ENCODE measurements around the gene ASXL1.
"Not testable (repeated sequence)": the region's sequence is repeated elsewhere in the genome, so short reads cannot be mapped to it uniquely, and the experiment has no call there.

The ASXL1 gene

DNA sequence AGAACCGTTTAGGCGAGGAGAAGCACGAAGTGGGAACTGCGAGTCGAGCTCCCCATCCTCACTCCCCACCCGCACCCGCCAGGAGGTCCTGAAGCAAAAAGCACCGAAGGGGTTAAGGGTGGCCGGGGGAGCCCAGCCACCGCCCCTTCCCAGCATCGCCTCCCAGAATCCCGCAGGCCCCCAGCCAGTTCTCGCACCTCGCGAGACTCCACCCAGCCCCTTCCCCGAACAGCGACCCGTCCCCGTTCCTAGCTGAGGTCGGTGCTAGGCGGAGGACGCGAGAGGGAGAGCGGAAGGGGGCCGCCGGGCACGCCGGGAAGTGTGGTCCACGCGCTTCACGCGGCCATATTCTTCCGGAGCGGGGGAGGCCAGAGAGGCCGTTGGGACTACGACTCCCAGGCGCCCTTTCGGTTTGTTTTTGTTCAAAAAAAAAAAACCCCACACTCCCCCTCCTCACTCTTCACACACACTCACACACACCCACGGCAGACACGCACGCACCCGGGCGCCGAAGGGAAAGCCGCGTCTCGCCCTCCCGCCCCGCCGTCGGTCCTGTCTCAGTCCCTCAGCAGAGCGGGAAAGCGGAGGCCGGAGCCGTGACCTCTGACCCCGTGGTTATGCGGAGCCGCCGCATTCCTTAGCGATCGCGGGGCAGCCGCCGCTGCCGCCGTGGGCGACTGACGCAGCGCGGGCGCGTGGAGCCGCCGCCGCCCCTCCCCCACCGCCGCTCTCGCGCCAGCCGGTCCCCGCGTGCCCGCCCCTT is at the start of gene ASXL1:
Gene ASXL1 (plus strand): TSS at position 463 of the 763 bp plus-strand sequence. CDS start 445 bp downstream, outside the sequence.
- DNase-seq (ENCODE audit: low read depth in 3 of 3) = peak; percentile 92 to 96 (median 93)

DNA sequence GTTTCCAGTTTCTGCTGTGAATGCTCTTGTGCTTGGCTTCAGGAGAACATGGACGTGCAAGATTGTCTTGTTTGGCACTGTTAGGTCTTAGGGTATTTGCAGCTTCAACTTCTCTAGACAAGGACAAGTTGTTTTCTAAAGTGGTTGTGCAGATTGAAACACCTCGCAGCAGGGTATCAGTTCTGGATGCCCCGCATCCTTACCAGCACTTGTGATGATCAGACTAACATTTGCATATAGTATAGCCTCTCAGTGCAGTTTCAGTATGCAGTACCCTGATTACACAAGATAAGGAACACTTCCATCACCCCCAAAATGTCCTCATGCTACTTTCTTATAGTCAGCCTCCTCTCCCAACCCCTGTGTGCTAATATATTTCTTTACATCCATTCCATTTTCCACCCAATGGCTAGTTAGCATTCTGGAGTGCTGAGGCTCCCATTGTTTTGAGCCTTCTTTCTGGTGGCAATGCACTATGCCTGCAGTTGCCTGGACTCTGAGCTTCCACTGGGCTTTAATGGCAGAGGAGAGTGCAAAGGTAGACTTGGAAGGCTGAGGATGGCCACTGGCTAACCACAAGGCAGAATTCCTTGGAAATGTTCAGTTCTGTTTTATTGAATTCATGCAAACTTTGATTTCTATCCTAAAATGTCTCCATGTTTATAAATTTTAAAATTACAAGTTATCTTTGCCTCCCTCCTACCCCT is 45.3 kb upstream of the ASXL1 start:
- DNase-seq (ENCODE audit: low read depth in 3 of 3) = no peak

DNA sequence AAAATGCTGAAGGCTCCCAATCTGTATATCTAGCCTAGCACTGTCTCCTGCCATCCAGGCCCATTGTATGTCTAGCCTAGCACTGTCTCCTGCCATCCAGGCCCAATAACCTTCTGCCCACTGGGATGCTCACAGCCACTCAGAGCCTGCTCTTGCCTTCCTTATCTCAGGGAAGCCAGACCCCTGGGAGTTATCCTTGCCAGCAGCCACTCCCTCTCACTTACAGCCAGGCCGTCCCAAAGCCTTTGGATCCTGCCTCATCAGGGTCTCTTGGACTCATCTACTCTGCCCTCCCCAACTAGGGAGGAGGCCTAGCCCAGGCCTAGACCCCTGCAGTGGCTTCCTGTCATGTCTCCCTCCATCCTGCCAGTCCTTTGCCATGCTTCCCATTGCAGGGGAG is 43.4 kb upstream of the ASXL1 start:
- DNase-seq (ENCODE audit: low read depth in 3 of 3) = no peak

DNA sequence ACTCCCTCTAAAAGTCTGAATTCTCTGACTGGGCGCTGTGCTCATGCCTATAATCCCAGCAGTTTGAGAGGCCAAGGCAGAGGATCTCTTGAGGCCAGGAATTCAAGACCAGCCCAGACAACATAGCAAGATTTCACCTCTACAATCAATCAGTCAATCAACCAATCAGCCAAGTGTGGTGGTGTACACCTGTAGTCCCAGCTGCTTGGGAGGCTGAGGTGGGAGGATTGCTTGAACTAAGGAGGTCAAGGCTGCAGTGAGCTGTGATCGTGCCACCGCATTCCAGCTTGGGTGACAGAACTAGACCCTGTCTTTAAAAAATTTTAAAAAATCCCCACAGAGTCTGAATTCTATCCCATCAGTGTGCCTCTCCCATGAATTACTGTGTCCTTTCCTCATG is 42.7 kb upstream of the ASXL1 start:
- DNase-seq (ENCODE audit: low read depth in 3 of 3) = no peak

DNA sequence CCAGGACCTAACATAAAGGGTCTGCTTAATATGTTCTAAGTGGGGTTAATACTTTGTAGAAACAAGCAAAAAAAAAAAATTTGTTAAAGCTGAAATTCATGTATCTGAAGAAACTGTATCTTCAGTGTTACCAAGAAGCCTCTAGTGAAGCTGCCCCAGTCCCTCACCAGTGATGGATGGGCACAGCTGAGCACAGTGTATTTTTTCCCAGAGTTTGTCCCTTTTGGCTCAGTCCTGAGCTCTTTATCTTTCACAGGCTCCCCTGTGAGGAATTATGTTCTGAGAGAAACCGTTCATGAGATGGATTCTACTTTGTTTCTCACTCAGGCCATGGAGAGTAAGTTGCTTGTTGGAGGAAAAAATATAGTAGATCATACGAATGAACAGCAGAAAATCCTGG is 42.2 kb upstream of the ASXL1 start:
- no peak for DNase-seq (ENCODE audit: low read depth in 3 of 3)

GRCh38 chr20:32316667-32317066 is 41.5 kb upstream of the ASXL1 start:
- no peak for DNase-seq (ENCODE audit: low read depth in 3 of 3)

- no peak for DNase-seq (ENCODE audit: low read depth in 3 of 3)
Observed at GRCh38 chr20:32319100-32319499, 39.0 kb upstream of the ASXL1 start.

DNA sequence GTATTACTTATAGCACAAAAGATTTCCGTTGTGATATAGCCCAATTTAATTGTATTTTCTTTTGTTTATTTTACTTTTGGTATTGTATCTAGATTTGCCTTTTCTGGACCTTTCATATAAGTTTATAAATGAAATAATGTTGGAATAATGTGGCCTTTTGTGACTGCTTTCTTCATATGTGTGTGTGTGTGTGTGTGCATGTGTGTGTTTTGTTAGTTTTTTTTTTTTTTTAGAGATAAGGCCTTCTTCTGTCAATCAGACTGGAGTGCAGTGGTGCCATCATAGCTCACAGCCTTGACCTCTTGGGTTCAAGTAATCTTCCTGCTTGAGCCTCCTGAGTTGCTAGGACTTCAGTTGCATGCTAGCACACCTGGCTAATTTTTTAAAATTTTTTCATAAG is 37.8 kb upstream of the ASXL1 start:
- no peak for DNase-seq (ENCODE audit: low read depth in 3 of 3)

DNA sequence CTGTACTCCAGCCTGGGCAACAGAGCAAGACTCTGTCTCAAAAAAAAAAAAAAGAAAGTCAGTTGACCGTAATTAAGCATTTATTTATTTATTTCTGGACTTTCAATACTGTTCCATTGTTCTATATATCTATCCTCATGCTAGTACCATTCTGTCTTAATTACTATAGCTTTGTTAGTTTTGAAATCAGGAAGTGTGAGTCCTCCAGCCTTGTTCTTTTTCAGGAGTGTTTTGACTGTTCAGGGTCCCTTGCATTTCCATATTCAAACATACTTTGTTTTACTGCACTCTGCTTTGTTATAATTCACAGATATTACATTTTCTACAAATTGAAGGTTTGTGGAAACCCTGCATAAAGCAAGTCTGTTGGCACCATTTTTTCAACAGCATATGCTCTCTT is 36.7 kb upstream of the ASXL1 start:
- DNase-seq (ENCODE audit: low read depth in 3 of 3) = no peak

GRCh38 chr20:32322260-32322659 is 35.9 kb upstream of the ASXL1 start:
- DNase-seq (ENCODE audit: low read depth in 3 of 3) = not testable (repeated sequence)

DNA sequence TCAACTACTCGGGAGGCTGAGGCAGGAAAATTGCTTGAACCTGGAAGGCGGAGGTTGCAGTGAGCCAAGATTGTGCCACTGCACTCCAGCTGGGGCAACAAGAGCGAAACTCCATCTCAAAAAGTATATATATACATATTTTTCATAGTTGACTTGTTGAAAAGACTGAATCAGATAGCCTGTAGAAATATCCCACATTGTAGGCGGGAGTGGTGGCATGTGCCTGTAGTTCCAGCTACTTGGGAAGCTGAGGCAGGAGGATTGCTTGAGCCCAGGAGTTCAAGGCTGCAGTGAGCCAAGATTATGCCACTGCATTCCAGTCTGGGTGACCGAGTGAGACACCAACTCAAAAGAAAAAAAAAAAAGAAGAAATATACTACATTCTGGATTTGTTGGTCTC is 34.4 kb upstream of the ASXL1 start:
- not testable (repeated sequence) for DNase-seq (ENCODE audit: low read depth in 3 of 3)

- DNase-seq (ENCODE audit: low read depth in 3 of 3) = no peak
Observed at GRCh38 chr20:32325706-32326503, 32.2 kb upstream of the ASXL1 start.

- no peak for DNase-seq (ENCODE audit: low read depth in 3 of 3)
Observed at GRCh38 chr20:32326504-32326845, 31.7 kb upstream of the ASXL1 start.

DNA sequence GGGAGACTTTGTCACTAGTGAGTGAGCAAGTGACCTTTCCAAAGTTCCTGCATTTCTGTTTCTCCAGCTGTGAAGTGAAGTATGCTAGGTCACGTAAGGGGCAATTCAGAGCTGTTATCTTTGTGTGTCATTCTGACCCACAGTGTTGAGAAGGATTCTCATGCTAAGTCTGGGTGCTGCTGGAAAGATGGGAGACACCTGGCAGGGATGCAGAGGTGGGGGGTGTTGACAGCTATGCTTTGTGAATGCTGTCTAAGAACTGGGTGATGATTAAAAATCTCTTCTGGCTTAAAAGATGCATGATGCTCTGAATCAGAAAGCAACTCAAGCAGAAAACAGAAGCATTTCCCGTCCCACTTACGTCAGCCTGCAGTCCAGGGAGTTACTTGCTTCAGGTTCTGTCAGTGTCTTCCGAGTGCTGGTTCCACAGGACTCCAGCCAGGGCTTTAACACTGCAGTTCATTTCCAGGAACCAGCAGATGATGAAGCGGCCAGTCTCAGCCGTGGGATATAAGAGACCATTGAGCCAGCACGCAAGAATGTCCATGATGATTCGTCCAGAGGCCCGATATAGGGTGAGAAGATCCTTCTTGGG is 30.9 kb upstream of the ASXL1 start:
- no peak for DNase-seq (ENCODE audit: low read depth in 3 of 3)

DNA sequence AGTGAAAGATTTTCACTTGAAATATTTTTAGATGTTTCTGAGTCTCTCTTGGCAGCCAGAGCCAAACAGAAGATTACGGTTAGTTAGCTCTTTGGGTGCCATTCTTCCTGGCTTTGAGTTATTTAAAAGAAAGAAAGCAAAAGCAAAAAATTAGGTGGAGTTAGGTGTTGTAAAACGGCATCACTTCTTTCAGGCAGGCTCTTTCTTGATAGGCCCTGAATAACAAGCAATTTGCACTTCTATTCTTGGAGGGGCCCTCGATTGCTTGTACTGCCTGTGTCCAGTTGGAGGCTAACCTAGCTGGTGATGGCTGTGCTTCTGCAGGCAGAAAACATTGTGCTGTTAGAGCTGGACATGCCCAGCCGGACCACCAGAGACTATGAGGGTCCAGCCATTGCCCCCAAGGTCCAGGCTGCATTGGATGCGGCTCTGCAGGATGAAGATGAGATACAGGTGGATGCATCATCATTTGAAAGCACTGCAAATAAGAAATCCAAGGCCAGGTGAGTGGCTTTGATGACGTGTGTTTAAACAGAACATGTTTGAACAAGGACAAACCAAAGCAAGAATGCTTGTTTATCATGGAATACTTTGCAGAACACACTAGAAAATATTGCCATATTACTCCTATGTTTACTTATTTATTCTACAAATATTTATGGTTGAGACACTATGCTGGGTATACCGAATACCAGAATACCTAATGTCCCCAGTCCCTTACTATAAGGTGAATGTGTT is 28.1 kb upstream of the ASXL1 start:
- DNase-seq (ENCODE audit: low read depth in 3 of 3) = no peak

DNA sequence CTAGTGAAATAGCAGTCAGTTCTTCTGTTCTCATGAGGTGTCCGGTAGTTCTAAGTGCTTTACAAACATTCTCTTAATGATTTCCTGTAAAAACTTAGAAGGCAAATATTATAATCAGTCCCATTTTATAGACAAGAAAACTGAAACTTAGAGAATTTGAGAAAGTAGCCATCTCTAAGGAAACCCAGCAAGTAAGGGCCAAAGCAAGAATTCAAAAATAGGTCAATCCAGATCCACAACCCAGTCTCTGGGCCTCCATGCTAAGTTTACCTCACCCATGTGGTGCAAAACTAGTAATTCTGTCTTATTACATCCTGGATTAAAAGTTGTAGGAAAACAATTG is 27.6 kb upstream of the ASXL1 start:
- DNase-seq (ENCODE audit: low read depth in 3 of 3) = no peak

- no peak for DNase-seq (ENCODE audit: low read depth in 3 of 3)
Observed at GRCh38 chr20:32332614-32333013, 25.5 kb upstream of the ASXL1 start.

GRCh38 chr20:32333181-32333987 is 24.7 kb upstream of the ASXL1 start:
- DNase-seq (ENCODE audit: low read depth in 3 of 3) = peak in 1 of 3 donors; percentile 42

- DNase-seq (ENCODE audit: low read depth in 3 of 3) = peak in 1 of 3 donors; percentile 34
Observed at GRCh38 chr20:32333988-32334885, 23.9 kb upstream of the ASXL1 start.

DNA sequence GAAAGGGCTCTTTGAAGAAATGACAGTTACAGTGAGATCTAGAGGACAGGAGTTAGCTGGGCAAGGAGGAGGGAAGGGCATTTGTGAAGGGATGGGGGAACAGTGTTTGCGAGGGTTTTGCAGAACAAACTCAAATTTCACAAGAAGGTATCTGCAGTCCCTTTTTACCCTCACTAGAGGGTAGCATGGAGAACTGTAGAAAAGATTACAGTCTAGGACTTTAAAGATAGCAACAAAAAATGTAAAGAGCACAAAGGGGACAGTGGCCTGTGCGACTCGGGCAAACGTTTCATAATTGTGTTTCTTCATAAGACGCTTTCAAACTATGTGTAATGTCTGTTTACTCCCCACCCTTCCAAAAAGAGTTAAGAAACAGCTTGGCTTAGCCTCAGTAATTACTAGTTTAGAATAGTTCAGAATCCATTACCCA is 21.2 kb upstream of the ASXL1 start:
- DNase-seq (ENCODE audit: low read depth in 3 of 3) = no peak

All from stimulated activated CD4-positive, alpha-beta T cell treated with anti-CD3 and anti-CD28 coated beads, TNF-alpha, amount 100 ng/mL, for 48 hours (primary cell).